D341Med (cell line): ENCODE measurements around the gene DCAF8L2.
"Not testable (repeated sequence)": the region's sequence is repeated elsewhere in the genome, so short reads cannot be mapped to it uniquely, and the experiment has no call there.

Source experiments
- DNase-seq: peaks from one replicate; pipeline ENCODE4 v3.0.0; 2012; ENCODE audit warnings: low spot score

The DCAF8L2 gene

DNA sequence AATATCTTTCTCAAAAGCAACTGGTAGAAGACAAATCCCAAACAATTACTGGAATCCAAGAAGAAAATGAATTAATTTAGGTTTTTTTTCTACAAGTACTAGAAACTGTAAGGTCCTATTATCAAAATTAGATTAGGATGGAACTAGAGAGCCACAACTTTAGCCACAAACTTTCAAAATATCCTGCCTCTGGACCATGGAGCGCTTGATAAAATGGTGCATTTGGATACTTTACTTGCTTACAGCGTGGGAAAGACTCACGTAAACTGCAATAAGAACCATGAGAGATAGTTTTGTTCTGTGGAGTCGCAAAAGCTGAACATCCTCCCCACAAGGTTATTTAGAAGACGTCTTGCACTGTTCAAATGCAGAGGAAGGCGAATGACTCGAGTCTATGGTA is at the start of gene DCAF8L2:
TSS of gene DCAF8L2 (plus strand) at position 301 of the 400 bp plus-strand sequence. CDS start 156,552 bp downstream, outside the sequence.
- no peak for DNase-seq

GRCh38 chrX:27541161-27541560 is 49.0 kb upstream of the DCAF8L2 start:
- DNase-seq = not testable (repeated sequence)

GRCh38 chrX:27548624-27549023 is 41.5 kb upstream of the DCAF8L2 start:
- no peak for DNase-seq

DNA sequence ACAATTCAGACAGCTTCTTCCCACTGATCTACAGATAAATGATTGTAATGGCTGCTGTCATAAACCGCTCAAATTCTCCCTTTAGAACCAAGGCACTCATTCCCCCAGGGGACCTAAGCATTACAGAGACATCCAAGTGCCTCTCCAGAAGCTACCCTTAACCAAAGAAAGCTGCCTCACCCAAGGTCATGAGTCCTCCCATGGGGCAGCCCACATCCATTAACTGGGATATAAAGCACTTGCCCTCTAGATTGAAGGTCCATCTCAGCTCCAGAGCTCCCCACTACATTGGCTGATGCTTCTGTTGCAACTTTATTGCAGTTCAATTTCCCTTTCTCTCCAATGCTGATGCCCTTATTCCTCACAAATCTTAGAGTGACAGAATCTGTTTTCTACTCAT is 40.5 kb upstream of the DCAF8L2 start:
- DNase-seq = no peak

- peak; percentile 41 for DNase-seq
Observed at GRCh38 chrX:27555514-27555913, 34.6 kb upstream of the DCAF8L2 start.

DNA sequence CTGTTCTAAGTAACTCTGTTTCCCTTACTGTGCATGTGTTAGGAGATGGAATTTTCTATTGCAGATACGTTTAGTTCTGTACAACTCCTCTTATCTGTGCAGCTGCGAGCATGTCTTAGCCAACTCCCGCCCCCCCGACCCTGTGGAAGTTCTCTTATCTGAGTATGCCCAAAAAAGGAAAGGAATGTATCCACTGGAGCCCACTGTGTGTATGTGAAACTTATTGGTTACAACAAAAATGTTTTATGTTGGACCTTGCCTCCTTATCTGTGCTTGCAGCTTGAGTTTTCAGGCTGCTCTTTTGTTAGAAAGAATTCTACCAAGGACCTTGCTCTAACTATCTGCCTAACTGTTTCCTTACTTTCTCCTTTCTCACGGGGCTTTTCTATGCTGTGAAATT is 24.2 kb upstream of the DCAF8L2 start:
- DNase-seq = no peak

GRCh38 chrX:27571164-27571563 is 19.0 kb upstream of the DCAF8L2 start:
- no peak for DNase-seq

DNA sequence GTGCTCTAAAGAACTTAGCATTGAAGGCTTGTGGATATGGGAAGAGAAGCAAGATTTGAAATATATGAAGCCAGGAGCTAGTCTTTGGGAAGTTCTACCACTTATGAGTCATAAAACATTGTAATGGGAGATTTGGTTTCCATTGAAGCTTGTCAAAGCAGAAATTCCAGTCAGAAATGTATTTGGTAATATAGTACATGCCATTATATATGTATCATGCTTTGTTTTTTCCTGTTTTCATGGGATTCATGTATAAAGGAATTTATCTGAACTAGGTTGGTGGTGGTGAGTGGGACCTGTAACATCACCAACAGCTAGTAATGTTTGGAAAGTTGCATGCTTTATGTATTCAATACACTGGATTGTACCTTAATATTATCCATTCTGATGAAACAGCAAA is 14.6 kb upstream of the DCAF8L2 start:
- no peak for DNase-seq

DNA sequence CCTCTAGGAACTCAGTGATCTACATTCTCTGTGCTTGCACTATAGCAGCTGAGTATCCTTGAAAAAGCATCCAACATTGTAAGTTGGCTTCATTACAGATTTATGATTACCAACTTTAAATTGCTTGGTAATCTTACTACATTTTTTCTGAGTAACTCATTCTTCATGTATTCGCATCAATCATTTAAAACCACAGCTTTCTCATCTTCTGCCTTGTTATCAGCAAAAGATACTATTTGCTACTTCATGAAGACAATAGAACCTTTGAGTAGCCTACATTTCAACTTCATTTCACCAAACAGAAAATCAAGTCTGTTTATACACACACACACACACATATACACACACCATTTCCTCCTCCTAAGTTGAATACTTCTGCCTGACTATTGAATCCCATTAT is 6.2 kb upstream of the DCAF8L2 start:
- DNase-seq = no peak

- DNase-seq = peak; percentile 19
Observed at GRCh38 chrX:27591938-27592337, 1.8 kb downstream of the DCAF8L2 start.

DNA sequence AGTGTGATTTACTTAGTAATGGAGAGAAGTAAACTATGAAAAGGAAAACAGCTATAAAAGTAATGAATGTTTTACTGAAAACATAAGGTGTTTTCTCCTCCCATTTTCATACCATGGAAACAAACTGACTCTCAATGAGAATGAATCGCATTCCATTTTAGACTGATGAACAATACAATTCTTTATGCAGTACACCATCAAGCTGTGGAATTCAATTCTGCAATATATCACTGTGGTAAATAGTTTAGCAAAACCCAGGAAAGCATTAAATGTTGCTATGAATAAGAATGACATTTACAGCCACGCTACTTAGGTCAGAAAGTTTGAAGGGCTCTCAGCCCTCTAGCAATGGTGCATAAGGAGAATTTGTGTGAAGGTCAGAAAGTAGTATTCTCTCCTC is 7.4 kb downstream of the DCAF8L2 start:
- DNase-seq = no peak

DNA sequence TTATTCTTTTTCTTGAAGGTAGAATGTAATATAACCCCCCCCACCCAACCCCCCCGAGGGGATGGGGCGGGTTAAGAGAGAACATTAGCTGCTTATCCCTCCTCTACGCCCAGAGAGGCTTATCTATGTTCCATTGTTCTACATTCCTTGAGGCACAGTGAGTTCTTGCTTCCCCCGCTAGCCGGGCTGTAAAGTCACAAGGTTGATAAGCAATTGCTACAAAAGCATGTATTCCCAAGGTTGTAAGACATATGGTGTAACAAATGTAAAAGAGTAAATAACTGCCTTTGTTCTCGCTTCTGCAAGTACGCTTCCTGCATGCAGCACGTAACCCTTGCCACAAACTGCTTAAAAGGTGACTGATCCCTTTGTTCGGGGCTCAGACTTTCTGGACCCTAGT is 8.2 kb downstream of the DCAF8L2 start:
- DNase-seq = peak; percentile 29

- no peak for DNase-seq
Observed at GRCh38 chrX:27599928-27600327, 9.8 kb downstream of the DCAF8L2 start.

GRCh38 chrX:27600686-27601085 is 10.5 kb downstream of the DCAF8L2 start:
- no peak for DNase-seq

DNA sequence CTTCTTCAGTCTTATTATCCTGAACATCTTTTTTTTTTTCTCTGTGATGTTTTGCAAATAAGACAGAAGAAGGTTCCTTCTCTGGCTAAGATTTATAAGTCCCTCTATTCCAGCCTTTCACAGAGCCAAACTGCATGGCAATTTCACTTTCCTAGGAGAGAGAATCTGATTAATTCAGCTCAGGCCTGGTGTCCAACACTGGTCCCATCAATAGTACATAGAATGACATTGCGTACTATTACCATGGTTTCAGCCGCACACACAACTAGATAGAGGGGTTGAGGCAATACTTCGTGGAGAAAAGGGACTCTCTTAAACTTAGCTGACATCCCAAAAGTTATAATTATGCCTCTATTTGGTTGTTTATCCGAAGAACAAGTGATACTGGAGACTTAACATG is 18.5 kb downstream of the DCAF8L2 start:
- DNase-seq = no peak

GRCh38 chrX:27619459-27619858 is 29.3 kb downstream of the DCAF8L2 start:
- DNase-seq = no peak

DNA sequence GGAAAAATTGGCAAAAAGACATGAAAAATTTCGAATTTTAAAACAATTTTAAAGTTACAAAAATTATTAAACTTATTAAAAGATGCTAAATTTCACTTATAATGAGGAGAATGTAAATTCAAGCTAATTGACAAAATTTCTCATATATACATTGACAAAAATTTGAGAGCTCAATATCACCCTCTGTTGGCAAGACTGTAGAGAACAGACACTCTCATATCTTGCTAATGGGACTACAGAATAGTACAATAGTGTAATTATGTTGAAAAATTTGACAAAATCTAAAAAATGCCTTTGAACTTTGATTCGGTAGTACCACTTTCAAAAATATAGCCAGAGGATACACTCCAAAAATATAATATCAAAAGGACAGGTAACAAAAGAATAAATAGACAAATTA is 29.8 kb downstream of the DCAF8L2 start:
- peak; percentile 6 for DNase-seq

DNA sequence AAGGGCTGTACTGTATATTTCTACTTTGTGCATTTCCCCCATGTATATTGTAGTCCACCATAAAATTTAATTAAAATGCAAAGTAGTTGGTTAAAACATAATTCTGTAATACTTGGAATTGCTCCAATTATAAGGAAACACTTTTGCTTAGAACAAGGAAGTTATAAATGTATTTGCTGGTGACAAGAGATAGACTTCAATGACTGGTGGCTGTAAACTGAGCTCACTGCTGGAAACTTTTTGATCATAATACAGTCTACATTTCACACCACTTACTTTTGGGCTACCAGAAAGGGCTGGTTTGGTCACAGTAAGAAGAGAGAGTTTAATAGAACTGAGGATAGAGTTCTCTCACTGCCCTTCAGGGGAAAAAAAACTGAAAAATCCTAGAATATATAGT is 32.7 kb downstream of the DCAF8L2 start:
- DNase-seq = no peak

DNA sequence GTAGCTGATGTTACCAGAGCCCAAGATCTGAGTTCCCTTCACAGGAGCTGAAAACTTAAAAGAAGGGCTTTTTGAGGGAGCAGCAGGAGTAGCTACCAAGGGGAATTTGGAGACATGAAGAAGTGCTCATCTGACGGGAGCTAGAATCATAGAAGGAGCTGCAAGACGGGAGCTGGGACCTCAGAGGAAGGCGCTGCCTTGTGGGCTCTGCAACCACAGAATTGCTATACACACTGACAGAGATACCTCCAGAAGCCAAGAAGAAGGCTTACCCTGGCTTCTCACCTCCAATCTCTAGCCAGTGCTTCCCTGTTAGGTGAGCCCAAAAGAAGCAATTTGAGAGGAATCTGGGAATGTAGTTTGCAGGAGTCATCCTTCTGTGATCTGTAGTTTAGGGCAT is 35.9 kb downstream of the DCAF8L2 start:
- no peak for DNase-seq

DNA sequence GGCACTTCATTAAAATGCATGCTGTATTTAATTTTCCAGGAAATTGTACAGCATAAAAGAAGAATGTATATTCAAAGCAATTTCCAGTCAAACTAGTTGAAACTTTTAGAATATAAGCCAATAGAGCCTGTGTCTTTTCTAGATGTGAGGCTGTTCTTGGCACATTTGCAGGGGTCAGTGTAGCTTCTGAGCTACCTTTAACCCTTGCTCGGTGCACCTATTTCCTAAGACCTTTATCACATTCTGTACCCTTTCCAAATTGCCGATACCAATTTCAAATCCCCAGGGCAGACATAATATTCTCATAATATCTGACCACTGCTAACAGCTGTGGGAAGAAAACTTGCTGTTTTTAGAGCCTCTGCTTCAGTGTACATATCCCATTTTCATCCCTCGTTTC is 43.2 kb downstream of the DCAF8L2 start:
- no peak for DNase-seq

GRCh38 chrX:27656581-27656980 is 66.4 kb downstream of the DCAF8L2 start:
- DNase-seq = no peak

DNA sequence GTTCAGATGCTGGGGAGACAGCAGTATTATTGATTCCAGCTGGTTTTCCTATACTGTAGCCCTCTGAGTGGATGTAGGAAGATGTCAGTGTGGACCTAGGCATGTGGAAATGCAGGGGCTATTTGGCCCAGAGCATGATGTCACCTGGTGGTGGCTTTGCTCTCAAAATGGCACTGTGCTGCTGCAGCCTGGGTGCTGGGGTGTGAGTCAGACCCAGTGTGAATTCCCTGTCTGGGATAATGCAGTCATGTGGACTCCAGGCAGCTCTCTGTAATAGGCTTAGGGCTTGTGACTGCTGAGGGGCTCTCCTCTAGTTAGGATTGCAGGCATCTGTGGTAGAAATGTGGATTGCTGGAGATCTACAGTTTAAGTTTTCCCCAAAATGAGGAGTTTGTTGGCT is 70.7 kb downstream of the DCAF8L2 start:
- DNase-seq = no peak

GRCh38 chrX:27671234-27671633 is 81.1 kb downstream of the DCAF8L2 start:
- no peak for DNase-seq

DNA sequence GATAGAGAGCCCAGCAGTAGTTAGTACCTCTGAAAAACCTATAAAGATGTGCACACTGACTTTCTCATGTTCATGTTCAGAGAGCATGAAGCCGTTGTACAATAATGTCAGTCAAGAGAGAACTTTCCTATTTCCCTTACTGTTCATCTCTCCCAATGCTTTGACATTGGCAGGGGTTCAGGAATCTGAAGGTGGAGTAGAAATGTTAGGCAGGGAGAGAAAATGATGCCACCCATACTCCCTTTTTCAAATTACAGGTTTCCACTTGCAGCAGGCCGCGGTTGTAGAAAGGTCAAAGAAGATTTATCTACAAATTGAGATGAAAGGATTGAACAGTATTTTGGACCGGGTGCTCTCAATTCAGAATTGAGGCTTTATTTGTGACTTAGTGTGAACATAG is 84.3 kb downstream of the DCAF8L2 start:
- no peak for DNase-seq

GRCh38 chrX:27675493-27675892 is 85.3 kb downstream of the DCAF8L2 start:
- no peak for DNase-seq
